GM21423 (cell line): ENCODE data around the gene RAB3IL1.

Source experiments
- ATAC-seq: cut with Tn5 transposase; IDR thresholded peaks from one replicate; pipeline ENCODE4 v1.9.1; 2021; ENCODE audit warnings: mild to moderate bottlenecking, moderate library complexity; ENCODE audit not compliant: unreplicated experiment

RAB3IL1 gene

DNA sequence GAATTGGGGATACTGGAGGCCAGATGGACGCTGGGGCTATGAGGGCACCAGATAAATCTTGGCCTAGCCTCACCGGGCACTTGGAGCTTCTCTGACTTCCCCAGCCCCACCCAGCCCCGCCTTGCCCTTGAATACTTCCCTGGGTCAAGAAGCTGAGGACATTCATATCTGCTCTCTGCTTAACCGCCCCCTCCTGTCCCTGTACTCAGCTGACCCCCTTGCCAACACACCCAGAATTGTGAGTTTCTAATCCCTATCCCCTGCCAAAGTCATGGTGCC lies 48.0 kb downstream of the RAB3IL1 start:
- no peak for ATAC-seq

DNA sequence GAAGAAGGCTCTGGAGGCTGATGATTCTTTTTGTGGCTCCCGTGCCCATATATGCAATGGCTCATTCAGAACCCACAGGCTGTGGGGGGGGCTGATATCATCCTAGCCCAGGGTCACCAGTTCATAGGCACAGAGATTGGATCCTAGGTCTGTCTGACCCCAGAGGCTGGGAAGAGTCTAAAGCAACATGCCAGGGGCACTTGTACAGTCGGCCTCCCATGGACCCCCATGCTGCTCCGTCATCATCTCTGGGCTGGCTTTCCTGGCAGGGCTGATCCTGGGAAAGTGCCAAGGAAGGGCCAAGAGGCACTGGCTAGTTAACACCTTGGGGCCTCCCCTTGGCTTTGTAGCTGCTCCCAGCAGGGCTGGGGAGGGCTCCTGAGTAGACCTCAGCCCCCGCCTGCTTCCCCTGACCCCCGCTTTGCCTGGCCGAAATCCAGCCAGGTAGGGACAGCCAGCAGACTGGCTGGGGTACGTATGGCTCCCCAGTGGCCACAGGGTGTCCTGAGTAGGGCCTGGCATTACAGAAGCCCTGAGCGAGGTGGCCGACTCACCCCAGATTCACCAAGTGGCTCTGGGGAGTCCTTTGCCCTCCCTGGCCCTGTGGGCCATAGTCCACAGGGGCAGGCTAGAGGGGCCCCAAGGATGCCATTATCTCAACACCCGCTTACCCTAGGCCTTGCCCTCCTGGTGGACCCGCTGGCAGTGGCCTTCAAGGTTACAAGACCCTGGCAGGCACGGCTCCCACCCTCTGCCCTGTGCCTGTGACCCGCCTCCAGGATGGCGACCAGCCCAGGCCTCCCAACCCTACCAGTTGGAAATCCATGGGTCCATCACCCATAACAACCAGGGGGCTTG lies 48.6 kb downstream of the RAB3IL1 start:
- no peak for ATAC-seq

DNA sequence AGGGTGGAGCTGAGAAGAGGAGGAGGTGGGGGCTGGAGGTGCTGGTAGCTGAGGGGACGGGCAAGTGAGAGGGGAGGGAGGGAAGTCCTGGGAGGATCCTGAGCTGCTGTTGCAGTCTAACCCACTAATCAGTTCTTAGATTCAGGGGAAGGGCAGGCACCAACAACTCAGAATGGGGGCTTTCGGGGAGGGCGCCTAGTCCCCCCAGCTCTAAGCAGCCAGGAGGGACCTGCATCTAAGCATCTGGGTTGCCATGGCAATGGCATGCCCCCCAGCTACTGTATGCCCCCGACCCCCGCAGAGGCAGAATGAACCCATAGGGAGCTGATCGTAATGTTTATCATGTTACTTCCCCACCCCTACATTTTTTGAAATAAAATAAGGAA lies 50.4 kb downstream of the RAB3IL1 start:
- no peak for ATAC-seq

DNA sequence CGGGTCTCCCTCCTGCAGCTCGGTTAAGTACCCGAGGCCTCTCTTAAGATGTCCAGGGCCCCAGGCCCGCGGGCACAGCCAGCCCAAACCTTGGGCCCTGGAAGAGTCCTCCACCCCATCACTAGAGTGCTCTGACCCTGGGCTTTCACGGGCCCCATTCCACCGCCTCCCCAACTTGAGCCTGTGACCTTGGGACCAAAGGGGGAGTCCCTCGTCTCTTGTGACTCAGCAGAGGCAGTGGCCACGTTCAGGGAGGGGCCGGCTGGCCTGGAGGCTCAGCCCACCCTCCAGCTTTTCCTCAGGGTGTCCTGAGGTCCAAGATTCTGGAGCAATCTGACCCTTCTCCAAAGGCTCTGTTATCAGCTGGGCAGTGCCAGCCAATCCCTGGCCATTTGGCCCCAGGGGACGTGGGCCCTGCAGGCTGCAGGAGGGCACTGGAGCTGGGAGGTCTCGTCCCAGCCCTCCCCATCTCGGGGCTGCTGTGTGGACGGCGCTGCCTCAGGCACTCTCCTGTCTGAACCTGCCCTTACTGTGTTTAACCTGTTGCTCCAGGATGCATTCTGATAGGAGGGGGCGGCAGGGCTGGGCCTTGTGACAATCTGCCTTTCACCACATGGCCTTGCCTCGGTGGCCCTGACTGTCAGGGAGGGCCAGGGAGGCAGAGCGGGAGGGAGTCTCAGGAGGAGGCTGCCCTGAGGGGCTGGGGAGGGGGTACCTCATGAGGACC lies 51.0 kb downstream of the RAB3IL1 start:
- no peak for ATAC-seq

DNA sequence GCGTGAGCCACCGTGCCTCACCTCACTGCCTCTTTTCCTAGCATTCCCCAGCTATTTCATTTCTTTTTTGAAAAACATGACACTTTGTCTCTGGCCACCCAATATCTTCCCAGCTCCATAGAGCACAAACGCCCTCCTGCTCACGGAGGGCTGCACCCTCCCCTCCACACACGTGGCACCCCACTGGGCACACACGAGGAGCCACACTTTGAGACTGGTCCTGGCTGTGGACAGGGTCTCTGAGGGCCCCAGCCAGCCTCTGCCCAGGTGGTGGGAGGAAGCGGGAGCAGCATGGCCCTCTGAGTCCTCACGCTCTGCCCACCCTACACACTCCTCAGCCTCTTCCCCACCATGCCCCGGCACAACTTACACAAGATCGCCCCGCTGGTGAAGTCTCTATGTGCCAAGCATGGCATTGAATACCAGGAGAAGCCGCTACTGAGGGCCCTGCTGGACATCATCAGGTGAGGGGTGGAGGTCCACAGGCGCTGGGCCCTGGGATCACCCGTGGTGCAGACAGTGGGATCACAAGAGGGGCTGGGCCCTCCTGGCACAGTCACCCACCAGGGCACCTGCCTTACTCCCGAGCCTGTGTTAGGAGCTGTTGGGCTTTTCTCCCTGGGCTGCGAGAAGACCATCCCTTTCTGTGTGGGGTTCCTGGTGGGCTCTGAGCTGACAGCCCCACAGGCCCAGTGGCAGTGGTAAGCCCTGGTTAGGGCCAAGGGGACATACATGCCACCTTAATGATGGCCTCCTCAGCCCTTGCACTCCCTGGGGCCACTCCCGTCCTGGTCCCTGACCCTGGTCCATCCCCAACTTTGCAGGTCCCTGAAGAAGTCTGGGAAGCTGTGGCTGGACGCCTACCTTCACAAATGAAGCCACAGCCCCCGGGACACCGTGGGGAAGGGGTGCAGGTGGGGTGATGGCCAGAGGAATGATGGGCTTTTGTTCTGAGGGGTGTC lies 52.3 kb downstream of the RAB3IL1 start:
- no peak for ATAC-seq

DNA sequence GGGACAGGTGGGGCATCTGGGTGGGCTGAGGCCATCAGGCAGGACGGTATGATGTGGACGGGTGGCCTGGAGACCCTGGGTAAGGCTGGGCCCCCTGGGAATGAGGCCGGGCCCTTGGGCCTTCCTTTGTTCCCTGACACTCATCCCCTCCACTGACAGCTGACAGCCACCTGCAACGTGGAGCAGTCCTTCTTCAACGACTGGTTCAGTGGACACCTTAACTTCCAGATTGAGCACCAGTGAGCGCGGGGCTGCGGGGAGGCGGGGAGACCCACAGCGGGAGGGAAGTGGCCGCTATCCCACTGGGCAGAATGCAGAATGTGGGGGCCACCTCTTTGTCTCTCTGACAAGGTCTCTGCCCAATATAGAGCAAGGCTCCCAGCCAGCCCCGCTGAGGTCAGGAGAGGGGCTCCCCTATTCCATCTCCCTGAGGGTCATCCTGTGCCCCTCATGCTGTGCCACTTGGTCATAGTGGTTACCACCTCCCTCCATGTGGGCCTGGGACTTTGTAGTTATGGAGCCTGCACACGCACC lies 53.8 kb downstream of the RAB3IL1 start:
- ATAC-seq = no peak

DNA sequence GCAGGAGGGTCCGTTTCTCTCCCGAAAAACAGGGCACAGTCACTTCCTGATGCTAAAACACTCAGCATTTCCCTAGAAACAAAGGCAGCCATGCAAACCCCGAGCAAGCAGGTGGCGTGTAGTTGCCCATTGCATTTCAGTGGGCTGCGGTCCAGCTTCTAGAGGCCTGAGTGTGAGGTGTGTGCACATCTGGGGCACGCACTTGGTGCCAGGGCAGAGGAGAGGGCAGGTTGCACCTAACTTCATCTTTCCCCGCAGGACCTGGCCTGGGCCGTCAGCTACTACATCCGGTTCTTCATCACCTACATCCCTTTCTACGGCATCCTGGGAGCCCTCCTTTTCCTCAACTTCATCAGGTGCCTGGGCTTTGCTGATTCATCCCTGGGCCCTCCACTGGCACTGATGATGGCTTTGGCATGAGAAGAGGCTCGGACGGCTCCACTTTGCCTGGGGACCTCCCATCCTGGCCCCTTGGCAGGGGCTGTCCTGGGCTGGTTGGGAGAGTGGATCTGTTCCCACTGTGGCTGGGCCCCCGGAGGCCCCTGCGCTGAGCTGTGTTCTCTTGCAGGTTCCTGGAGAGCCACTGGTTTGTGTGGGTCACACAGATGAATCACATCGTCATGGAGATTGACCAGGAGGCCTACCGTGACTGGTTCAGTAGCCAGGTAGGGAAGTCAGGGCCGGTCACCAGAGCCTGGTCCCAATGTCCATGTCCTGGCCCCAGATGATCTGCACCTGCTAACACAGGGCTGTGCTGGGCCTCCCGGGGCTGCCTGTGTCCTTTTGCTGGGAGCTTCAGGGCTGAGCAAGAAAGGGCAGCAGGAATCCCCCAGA lies 54.4 kb downstream of the RAB3IL1 start:
- ATAC-seq = no peak

DNA sequence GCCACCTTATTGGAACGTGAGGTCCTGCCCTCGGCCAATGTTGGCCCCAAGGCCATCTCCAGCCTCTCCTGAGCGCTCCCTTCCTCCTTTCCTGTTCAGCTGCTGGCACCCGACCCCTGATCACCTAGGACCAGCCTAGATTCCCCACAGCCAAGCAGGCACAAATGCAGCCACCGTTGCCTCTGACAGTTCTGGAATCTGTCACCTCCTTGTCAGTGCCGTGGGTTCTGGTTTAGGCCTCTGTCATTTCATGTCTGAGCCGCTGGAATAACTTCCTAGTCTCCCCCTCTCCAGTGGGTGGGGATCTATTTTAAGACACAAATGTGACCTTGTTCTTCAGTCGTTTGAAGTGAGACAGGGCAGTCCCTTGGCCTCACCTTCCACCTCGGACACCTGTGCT lies 55.7 kb downstream of the RAB3IL1 start:
- no peak for ATAC-seq

DNA sequence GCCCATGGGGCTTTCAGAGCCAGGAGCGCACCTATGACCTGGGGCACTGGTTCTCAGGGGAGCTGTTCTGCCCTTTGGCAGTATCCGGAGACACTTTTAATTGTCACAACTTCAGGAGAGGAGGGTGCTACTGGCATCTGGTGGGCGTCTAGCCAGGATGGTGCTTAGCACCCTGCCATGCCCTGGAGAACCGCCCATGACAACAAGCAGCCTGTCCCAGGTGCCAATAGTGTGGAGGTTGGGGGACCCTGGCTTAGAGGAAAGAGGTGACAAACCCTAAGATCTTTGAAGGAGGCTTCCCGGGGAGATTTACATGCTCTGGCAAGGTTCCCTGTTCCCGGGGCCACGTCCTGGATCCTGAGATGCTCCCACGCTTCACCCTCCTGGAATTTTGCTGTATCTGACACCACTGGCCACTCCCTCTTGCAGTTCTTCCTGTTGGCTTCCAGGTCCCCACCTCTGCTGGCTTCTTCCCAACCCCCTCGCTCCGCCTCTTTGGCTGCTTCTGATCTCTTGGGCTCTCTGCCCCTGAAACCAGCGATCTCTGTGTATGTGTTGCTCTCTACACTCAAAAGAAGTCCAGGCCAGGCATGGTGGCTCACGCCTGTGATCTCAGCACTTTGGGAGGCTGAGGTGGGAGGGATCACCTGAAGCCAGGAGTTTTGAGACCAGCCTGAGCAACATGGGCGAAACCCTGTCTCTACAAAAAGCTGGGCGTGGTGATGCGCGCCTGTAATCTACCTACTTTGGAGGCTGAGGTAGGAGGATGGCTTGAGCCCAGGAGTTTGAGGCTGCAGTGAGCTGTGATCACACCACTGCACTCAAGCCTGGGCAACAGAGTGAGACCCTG lies 57.1 kb downstream of the RAB3IL1 start:
- ATAC-seq = no peak

DNA sequence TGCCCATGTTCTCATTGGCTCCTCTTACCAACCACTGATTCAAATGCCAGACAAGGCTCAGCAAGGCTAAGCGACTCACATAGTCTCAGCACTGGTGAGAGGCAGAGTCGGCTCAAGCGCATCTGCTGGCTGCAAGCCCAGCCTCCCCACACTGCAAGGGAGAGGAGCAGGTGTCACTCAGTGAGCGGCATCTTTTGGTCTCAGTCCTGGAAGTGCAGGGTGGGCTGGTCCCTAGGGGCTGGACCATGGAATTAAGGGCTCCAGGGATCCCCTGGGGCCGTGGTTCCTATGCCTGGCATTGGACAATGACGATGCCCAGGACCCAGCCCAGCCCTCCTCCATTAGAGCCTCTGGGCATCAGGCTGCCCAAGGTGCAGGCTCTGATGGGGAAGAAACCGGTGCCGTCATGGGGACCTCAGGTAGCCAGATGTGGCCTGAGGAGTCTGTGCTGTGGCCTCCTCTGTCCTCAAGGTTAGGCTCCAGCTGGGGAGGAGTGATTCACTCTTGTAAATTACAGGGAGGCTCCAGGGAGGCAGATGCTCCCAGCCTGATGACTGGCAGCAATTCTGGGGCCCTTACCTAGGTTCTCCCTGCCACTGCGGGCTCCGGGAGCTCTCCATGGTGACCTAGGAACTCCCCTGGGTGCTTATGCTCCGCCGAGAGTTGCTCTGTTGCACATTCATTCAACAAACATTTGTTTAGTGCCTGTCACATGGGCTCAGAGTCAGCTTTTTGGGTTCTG lies 61.3 kb downstream of the RAB3IL1 start:
- ATAC-seq = no peak

DNA sequence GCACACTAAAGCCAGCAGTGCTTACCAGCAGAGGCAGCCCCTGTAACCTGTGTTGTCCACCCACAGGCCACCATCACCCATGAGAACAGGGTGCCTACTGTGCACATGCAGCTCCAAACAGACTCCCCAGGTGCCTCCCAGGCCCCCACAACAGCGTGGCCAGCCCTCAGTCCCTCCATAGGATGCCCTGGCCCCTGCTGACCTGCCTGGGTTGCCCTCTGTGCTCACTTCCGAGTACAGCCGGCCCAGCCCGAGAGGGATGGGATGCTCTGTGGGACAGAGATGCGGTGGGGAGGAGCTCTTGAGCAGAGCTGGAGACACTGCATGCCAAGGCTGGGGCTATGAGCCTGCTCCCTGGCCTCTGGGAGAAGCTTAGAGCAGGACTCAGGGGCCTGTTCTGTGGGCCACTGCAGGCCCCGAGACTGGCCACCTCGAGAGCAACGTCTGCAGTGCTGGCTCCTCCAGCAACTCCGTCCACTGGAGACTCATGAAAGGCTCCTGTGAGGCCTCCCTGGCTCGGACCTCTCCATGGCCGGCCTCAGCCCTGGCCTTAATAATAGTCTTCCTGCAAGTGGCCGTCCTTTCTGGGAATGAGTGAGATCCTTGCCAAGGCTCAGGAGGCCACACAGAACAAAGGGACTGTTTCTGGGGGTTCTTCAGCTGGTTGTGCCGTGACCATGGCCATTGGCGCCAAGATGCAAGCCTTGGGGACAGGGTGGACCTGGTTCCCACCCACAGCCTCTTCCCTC lies 62.2 kb downstream of the RAB3IL1 start:
- no peak for ATAC-seq

DNA sequence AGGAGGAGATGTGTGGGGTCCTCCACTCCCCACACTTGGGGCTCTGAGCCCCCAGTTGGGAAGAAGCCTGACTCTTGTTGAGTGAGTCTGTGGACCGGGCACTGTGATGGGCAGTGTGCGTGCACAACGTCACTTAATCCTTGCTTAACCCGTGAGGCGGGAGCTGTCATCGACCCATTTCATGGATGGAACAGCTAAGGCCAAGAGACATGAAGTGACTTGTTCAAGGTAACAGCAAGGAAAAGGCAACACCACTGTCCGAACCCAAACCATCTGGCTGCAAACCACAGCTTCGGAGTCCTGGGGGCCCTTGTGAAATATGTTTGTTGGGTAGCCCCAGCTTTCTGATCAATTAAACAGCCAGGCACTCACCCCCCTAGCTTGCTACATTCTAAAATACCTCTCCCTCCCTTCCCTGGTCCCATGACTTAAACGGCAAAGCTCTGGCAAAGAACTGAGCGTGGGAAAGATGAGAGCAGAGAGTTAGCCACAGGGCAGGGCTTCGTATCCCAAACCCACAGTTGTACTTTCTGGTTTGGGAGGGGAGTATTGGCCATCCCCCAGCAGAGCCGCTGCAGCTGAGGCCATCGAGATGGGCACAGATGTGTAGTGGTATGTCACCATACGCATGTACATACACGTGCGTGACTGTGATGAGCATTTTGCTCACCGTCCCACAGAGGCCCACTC lies 63.0 kb downstream of the RAB3IL1 start:
- ATAC-seq = no peak

DNA sequence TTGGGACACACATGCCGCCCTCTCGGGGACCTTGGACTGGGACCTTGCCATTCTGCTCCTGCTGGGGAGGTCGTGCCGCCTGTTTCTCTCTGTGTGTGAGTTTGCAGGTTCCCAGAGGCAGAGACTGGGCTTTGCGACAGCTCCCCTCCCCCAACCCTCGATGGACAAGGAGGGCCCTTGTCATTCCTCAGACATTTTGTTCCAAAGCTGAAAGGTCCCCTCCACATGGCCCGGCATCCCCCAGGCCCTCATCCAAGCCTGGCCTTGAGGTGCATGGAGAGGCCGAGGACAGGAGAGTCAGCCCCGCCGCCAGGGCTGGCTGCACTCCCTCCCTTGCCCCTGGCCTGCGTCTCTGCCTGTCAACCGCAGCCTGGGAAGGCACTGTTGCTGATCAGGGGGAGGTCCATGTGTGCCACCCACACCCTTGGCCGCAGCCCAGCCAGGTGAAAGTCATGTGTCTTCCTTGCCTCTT lies 63.6 kb downstream of the RAB3IL1 start:
- ATAC-seq = no peak

DNA sequence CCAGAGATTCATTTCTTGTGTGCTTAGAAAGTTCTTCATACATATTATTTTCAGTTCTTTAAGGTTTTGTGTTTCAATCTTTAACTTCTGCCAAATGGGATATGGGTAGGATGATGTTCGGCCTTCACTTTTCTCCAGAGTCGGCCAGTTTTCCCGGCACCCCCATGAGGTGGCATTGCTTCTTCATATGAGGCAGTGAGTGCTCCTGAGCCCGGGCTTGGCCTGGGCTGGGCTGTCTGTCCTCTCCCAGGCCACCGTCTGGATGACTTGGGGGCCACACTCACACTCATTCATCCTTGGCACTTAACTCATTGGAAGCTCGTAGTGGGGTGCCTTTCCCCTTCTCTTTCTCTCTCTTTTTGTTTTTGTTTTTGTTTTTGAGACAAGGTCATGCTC lies 65.5 kb downstream of the RAB3IL1 start:
- no peak for ATAC-seq

DNA sequence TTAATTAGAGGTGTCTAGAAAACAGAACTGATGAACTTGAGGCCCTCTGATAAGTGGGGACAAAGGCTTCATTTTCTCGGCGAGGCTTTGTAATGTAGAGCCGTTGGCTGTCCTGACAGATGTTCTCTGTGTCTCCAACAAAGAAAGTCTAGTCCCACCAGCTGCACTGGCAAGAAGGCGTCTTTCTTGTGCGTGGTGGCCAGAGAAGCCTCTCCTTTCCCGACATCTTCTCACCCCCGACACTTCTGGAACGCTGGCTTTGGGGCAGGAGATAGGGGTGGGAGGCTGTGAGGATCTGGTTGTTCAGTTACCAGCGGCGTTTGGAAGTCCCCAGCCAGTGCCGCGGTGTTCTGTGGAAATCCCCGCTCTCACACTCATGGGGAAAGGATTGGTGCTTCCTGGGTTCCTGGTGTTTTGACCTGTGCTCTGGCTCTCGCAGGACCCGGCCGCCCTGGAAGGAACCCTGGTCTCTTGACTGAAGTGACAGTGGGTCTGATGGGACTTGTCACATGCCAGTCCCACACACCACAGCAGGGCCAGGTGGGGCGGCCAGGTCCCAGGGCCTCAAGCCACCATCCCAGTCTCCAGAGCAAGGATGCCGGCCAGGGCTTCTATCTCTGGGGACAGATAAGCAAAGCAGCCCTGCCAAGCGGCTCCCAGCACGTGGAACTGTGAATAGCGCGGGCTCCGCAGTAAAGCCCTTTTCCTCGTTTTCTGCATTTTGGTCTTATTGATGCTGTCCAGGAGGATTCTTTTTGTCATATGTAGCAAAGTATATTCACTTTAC lies 66.1 kb downstream of the RAB3IL1 start:
- ATAC-seq = no peak

DNA sequence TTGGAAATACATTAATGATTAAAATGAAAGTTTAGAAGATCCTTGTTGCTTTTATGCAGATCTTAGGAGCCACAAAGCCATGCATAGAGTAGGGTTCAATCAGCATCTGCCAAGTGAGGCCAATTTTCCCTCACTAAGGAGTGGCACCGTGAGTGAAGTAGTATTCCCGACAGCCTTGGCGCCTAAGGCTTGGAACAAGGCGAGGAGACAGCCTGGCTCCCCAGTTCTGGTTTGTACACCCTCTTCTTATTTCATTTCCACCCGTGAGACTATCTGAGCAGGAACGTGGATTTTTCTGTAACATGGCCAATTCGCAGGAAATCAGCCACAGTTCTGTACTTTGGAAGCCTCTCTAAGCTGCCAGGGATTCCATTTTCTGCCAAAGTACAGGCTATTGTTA lies 66.7 kb downstream of the RAB3IL1 start:
- ATAC-seq = no peak

DNA sequence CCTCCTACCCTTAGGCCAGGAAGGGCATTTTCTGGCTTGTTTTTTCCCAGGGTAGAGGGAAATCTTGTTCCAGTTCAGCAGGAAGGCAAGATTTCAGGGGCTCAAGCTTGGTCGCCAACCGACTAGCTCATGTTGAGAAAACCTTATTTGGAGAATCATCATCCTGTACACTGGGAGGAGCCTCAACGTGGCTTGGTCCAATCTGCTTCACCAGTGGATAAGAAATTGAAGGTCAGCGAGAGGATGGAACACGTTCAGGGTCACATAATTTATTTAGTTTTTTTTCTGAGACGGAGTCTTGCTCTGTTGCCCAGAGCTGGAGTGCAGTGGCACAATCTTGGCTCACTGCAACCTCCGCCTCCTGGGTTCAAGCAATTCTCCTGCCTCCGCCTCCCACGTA lies 68.7 kb downstream of the RAB3IL1 start:
- ATAC-seq = no peak
